Body of pancreas (tissue), 4 donors: ENCODE data around the gene AP3D1.

ENCODE experiments used
- CTCF ChIP-seq, 7 experiments: fragments of 450-650 bp in 4 of 7; fragments of 200-600 bp in 3 of 7; sonication (generic) in 3 of 7; IDR thresholded peaks; one replicate each; pipeline ENCODE4 v1.5.1; 2016 to 2019; ENCODE audit warnings: antibody characterized with exemption in 7 of 7
- POLR2A ChIP-seq, 3 donors: fragments of 450-650 bp; IDR thresholded peaks; one replicate each; pipeline ENCODE4 v1.6.1; 2016; ENCODE audit warnings: antibody characterized with exemption in 3 of 3, mild to moderate bottlenecking in 2 of 3

GRCh38 chr19:2173767-2174577, 22.6 kb upstream of the AP3D1 start:
- TF ChIP-seq CTCF (IDR thresholded peaks at IDR 0.05) (no peak), POLR2A (IDR thresholded peaks at IDR 0.05) (no peak)
